ENCODE measurements around the gene ZSWIM4.

Gene ZSWIM4

GRCh38 chr19:13841086-13841961 is 46.1 kb downstream of the ZSWIM4 start:
- Histone ChIP-seq H3K4me3 (ENCODE audit: low read depth in 1 of 2, low read length in 2 of 2) (peak overlapping the region; percentile 79 to 88), H3K27me3 (ENCODE audit: control insufficient read depth in 1 of 2, insufficient read depth in 2 of 2, low read length in 2 of 2) (no peaks in the 10 kb centered on the region), H3K27ac (ENCODE audit: low read depth, low read length) (peak overlapping the region; percentile 97), H3K36me3 (ENCODE audit: control insufficient read depth in 1 of 2, insufficient read depth in 2 of 2, low read length in 2 of 2) (peaks cover 0 to under 1% of the 10 kb centered on the region in 2 donors), H3K4me1 (ENCODE audit: control insufficient read depth in 1 of 2, insufficient read depth in 2 of 2, low read length in 2 of 2) (peaks cover 46 to 70% of the 10 kb centered on the region in 2 donors), H3K9me3 (ENCODE audit: control insufficient read depth in 1 of 2, low read length in 2 of 2) (no peaks in the 10 kb centered on the region), H3K9ac (ENCODE audit: low read depth in 1 of 2, low read length in 2 of 2) (peak overlapping the region; percentile 83 to 88)

GRCh38 chr19:13841962-13842290 is 46.7 kb downstream of the ZSWIM4 start:
- Histone ChIP-seq H3K27me3 (ENCODE audit: control insufficient read depth in 1 of 2, insufficient read depth in 2 of 2, low read length in 2 of 2) (no peaks in the 10 kb centered on the region), H3K4me1 (ENCODE audit: control insufficient read depth in 1 of 2, insufficient read depth in 2 of 2, low read length in 2 of 2) (peaks cover 52 to 71% of the 10 kb centered on the region in 2 donors), H3K36me3 (ENCODE audit: control insufficient read depth in 1 of 2, insufficient read depth in 2 of 2, low read length in 2 of 2) (no peaks in the 10 kb centered on the region), H3K27ac (ENCODE audit: low read depth, low read length) (peak overlapping the region; percentile 97), H3K9me3 (ENCODE audit: control insufficient read depth in 1 of 2, low read length in 2 of 2) (no peaks in the 10 kb centered on the region), H3K4me3 (ENCODE audit: low read depth in 1 of 2, low read length in 2 of 2) (peak overlapping the region; percentile 79 to 88), H3K9ac (ENCODE audit: low read depth in 1 of 2, low read length in 2 of 2) (peak overlapping the region; percentile 83 to 88)

DNA sequence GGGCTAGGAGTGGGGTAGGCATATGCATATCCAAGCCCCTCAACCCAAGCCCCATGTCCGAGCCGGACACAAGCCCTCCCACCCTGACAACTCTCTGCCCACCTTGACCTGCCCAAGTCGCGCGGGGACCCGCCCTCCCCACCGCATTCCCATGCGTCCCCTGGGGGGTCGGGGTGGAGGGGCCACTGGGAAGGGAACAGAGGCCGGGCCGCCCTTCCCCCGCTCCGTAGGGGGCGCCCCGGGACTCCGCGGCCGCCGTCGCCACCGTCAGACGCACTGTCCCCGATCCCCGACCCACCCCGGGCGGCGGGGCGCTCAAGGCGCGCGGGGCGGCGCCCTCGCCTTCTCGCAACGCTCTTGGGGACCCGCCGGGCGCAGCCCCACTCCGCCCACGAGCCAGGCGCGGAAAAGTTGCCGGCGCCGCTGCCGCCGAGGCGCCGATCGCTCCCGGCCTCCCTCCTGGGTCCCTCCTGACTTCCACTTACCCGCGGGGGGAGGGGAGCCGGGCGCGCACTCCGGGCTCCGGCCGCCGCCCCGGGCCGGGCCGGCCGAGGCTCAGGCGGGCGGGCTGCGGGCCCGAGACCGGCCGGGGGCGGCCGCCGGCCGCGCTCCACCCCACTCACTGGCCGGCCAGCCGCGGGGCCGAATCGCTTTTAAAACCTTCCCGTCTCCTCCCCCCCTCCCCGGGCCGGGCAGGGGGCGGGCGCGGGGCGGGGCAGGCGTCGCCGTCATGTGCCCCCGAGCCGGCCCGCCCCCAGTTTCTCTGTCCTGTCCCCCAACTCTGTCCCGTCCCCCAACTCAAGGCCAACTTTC is 47.3 kb downstream of the ZSWIM4 start:
- no peaks in the 10 kb centered on the region for H3K36me3 ChIP-seq (ENCODE audit: control insufficient read depth in 1 of 2, insufficient read depth in 2 of 2, low read length in 2 of 2)
- peaks cover 54 to 68% of the 10 kb centered on the region in 2 donors for H3K4me1 ChIP-seq (ENCODE audit: control insufficient read depth in 1 of 2, insufficient read depth in 2 of 2, low read length in 2 of 2)
- peak overlapping the region; percentile 83 to 88 for H3K9ac ChIP-seq (ENCODE audit: low read depth in 1 of 2, low read length in 2 of 2)

DNA sequence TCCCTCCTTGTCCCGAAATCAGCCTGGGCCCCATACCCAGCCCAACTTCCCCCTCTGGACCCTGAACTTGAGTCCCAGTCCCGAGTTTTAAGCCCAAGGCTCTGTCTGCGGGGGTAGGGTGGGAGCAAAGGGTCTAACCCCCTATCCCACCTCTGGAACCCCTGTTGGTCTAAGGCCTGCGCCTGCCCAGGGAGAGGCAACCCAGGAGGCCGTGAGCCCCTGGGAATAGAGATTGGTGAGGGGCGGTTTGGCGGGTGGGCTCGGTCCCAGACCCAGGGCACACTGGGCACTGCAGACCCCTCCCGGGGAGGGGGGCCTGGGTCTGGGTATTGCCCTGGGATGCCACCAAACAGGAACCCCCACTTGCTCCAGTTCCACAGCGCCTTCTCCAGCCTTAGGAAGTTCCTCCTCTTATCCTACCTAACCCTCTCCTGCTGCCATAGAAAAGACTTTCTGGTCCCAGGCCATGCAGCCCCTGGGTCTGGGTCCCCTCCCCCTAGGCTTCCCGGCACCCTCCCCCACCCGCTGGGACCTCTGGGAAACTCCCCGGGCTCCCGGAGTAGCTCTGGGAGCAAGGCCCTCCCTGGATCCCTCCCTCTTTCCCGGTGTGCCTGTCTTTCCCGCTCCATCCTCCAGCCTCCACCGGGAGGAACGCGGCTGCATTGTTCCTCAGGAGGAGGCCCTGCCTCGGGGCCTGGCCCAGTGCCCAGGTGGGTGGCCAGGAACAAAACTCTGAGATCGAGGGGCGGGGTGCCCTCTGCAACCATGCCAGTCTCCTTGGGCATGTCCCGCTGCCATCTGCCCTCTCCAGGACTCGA is 48.1 kb downstream of the ZSWIM4 start:
- Histone ChIP-seq H3K27me3 (ENCODE audit: control insufficient read depth in 1 of 2, insufficient read depth in 2 of 2, low read length in 2 of 2) (no peaks in the 10 kb centered on the region), H3K27ac (ENCODE audit: low read depth, low read length) (peak overlapping the region; percentile 97), H3K36me3 (ENCODE audit: control insufficient read depth in 1 of 2, insufficient read depth in 2 of 2, low read length in 2 of 2) (no peaks in the 10 kb centered on the region), H3K4me1 (ENCODE audit: control insufficient read depth in 1 of 2, insufficient read depth in 2 of 2, low read length in 2 of 2) (peaks cover 59 to 69% of the 10 kb centered on the region in 2 donors), H3K9ac (ENCODE audit: low read depth in 1 of 2, low read length in 2 of 2) (peak overlapping the region; percentile 45 to 88), H3K4me3 (ENCODE audit: low read depth in 1 of 2, low read length in 2 of 2) (peak overlapping the region; percentile 57 to 66), H3K9me3 (ENCODE audit: control insufficient read depth in 1 of 2, low read length in 2 of 2) (no peaks in the 10 kb centered on the region)

More for the DNA sequence above, 47.3 kb downstream of the ZSWIM4 start:
- H3K4me3 ChIP-seq (ENCODE audit: low read depth in 1 of 2, low read length in 2 of 2), result peak overlapping the region; percentile 79 to 88
- no peaks in the 10 kb centered on the region for H3K9me3 ChIP-seq (ENCODE audit: control insufficient read depth in 1 of 2, low read length in 2 of 2)
- peak overlapping the region; percentile 97 for H3K27ac ChIP-seq (ENCODE audit: low read depth, low read length)
- H3K27me3 ChIP-seq (ENCODE audit: control insufficient read depth in 1 of 2, insufficient read depth in 2 of 2, low read length in 2 of 2), result no peaks in the 10 kb centered on the region

DNA sequence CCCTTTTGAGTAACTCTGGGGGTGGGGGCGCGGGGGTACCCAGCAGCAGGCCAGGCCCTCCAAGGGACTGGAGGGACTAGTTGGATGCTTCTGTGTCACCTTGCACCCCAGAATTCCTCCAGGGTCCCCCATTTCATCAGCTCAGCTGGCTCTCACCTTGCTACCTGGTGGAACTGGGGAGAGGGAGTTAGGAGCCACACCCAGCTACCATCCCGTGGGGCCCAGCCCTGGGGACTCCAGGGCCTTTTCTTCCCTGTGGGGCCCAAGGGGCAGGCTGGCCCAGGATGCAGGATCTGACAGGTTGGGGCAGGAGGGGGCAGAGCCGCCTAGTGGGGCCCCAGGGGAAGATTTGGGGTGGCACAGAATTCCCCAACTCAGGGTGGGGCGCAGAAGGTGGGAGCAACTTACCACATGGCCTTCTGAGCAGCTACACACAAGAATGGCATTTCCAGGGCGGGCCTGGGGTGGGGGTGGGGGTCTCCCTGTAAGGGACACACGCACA is 48.9 kb downstream of the ZSWIM4 start:
- peaks cover 52 to 66% of the 10 kb centered on the region in 2 donors for H3K4me1 ChIP-seq (ENCODE audit: control insufficient read depth in 1 of 2, insufficient read depth in 2 of 2, low read length in 2 of 2)
- H3K27ac ChIP-seq (ENCODE audit: low read depth, low read length), result peak overlapping the region; percentile 52
- H3K9me3 ChIP-seq (ENCODE audit: control insufficient read depth in 1 of 2, low read length in 2 of 2), result no peaks in the 10 kb centered on the region
- no peaks in the 10 kb centered on the region for H3K27me3 ChIP-seq (ENCODE audit: control insufficient read depth in 1 of 2, insufficient read depth in 2 of 2, low read length in 2 of 2)
- H3K4me3 ChIP-seq (ENCODE audit: low read depth in 1 of 2, low read length in 2 of 2), result no peak overlapping the region
- peak overlapping the region; percentile 25 to 88 for H3K9ac ChIP-seq (ENCODE audit: low read depth in 1 of 2, low read length in 2 of 2)
- H3K36me3 ChIP-seq (ENCODE audit: control insufficient read depth in 1 of 2, insufficient read depth in 2 of 2, low read length in 2 of 2), result no peaks in the 10 kb centered on the region

- Histone ChIP-seq H3K36me3 (ENCODE audit: control insufficient read depth in 1 of 2, insufficient read depth in 2 of 2, low read length in 2 of 2) (no peaks in the 10 kb centered on the region), H3K9me3 (ENCODE audit: control insufficient read depth in 1 of 2, low read length in 2 of 2) (no peaks in the 10 kb centered on the region), H3K4me1 (ENCODE audit: control insufficient read depth in 1 of 2, insufficient read depth in 2 of 2, low read length in 2 of 2) (peaks cover 45 to 58% of the 10 kb centered on the region in 2 donors), H3K4me3 (ENCODE audit: low read depth in 1 of 2, low read length in 2 of 2) (peak overlapping the region; percentile 64 to 66), H3K9ac (ENCODE audit: low read depth in 1 of 2, low read length in 2 of 2) (peak overlapping the region; percentile 65 to 82), H3K27me3 (ENCODE audit: control insufficient read depth in 1 of 2, insufficient read depth in 2 of 2, low read length in 2 of 2) (no peaks in the 10 kb centered on the region), H3K27ac (ENCODE audit: low read depth, low read length) (peak overlapping the region; percentile 98)
These were observed 51.5 kb downstream of the ZSWIM4 start for GRCh38 chr19:13846557-13847406.

- Histone ChIP-seq H3K9me3 (ENCODE audit: control insufficient read depth in 1 of 2, low read length in 2 of 2) (no peaks in the 10 kb centered on the region), H3K36me3 (ENCODE audit: control insufficient read depth in 1 of 2, insufficient read depth in 2 of 2, low read length in 2 of 2) (no peaks in the 10 kb centered on the region), H3K27ac (ENCODE audit: low read depth, low read length) (peak overlapping the region; percentile 98), H3K4me1 (ENCODE audit: control insufficient read depth in 1 of 2, insufficient read depth in 2 of 2, low read length in 2 of 2) (peaks cover 44 to 56% of the 10 kb centered on the region in 2 donors), H3K4me3 (ENCODE audit: low read depth in 1 of 2, low read length in 2 of 2) (peak overlapping the region; percentile 64 to 66), H3K9ac (ENCODE audit: low read depth in 1 of 2, low read length in 2 of 2) (peak overlapping the region; percentile 65 to 82), H3K27me3 (ENCODE audit: control insufficient read depth in 1 of 2, insufficient read depth in 2 of 2, low read length in 2 of 2) (no peaks in the 10 kb centered on the region)
These were observed 52.4 kb downstream of the ZSWIM4 start for GRCh38 chr19:13847407-13848339.

GRCh38 chr19:13848340-13848677 is 53.1 kb downstream of the ZSWIM4 start:
- Histone ChIP-seq H3K27me3 (ENCODE audit: control insufficient read depth in 1 of 2, insufficient read depth in 2 of 2, low read length in 2 of 2) (no peaks in the 10 kb centered on the region), H3K4me1 (ENCODE audit: control insufficient read depth in 1 of 2, insufficient read depth in 2 of 2, low read length in 2 of 2) (peaks cover 39 to 52% of the 10 kb centered on the region in 2 donors), H3K27ac (ENCODE audit: low read depth, low read length) (peak overlapping the region; percentile 98), H3K9ac (ENCODE audit: low read depth in 1 of 2, low read length in 2 of 2) (peak overlapping the region in 1 of 2 donors; percentile 82), H3K4me3 (ENCODE audit: low read depth in 1 of 2, low read length in 2 of 2) (no peak overlapping the region), H3K36me3 (ENCODE audit: control insufficient read depth in 1 of 2, insufficient read depth in 2 of 2, low read length in 2 of 2) (no peaks in the 10 kb centered on the region), H3K9me3 (ENCODE audit: control insufficient read depth in 1 of 2, low read length in 2 of 2) (no peaks in the 10 kb centered on the region)
